IMR-90 (cell line): ENCODE data around the gene CYTH1. TPM values are rescaled to one million over a fixed set of nuclear protein-coding genes. Genes with fewer than 3 reads are reported as not detected.

Source experiments
- ATAC-seq: fragments of 200-7000 bp; cut with Tn5 transposase; 2 replicates; pipeline ENCODE4 v1.9.1; 2020; ENCODE audit warnings: low read depth, mild to moderate bottlenecking, moderate library complexity
- BruUV-seq: library from RNA; stranded (reverse); fragments of 400-500 nt; replicated peaks from 2 replicates; lab custom pipeline; 2021; lab: Mats Ljungman, UMichigan
- CTCF ChIA-PET: fragments of 300-600 bp; formaldehyde crosslinking; extraction: SDS; loops from one replicate; lab custom pipeline; 2021; ENCODE audit warnings: antibody characterized with exemption; lab: Yijun Ruan, JAX
- POLR2A ChIA-PET: fragments of 300-600 bp; sonication (Branson Sonifier 250); formaldehyde crosslinking; loops from one replicate; lab custom pipeline; 2022; ENCODE audit warnings: antibody characterized with exemption; ENCODE audit not compliant: unreplicated experiment; lab: Charles Lee
- DNase-seq: peaks from one replicate; pipeline ENCODE4 v3.0.0; 2013
- H2AFZ ChIP-seq: replicated peaks from 2 replicates; pipeline ENCODE3; 2013; ENCODE audit warnings: low read length, mild to moderate bottlenecking; ENCODE audit not compliant: poor library complexity
- H2AK5ac ChIP-seq: 2 replicates; pipeline ENCODE4 v1.6.1; 2013; ENCODE audit warnings: low read depth, low read length, inconsistent platforms
- H2AK9ac ChIP-seq: replicated peaks from 2 replicates; pipeline ENCODE3; 2013; ENCODE audit warnings: mild to moderate bottlenecking, low read depth, low read length, moderate library complexity; ENCODE audit not compliant: poor library complexity
- H2BK120ac ChIP-seq: 2 replicates; pipeline ENCODE4 v1.6.1; 2013; ENCODE audit warnings: low read depth, low read length, inconsistent platforms
- H2BK15ac ChIP-seq: 3 replicates; pipeline ENCODE4 v1.6.1; 2013; ENCODE audit warnings: low read depth, low read length, inconsistent platforms
- H2BK20ac ChIP-seq: 2 replicates; pipeline ENCODE4 v1.6.1; 2013; ENCODE audit warnings: low read depth, mild to moderate bottlenecking, inconsistent platforms, low read length, moderate library complexity
- H2BK5ac ChIP-seq: 2 replicates; pipeline ENCODE4 v1.6.1; 2013; ENCODE audit warnings: mild to moderate bottlenecking, low read depth, low read length, inconsistent platforms; ENCODE audit not compliant: poor library complexity, severe bottlenecking
- H3K14ac ChIP-seq: replicated peaks from 2 replicates; pipeline ENCODE4 v1.6.1; 2013; ENCODE audit warnings: low read depth, low read length, inconsistent platforms
- H3K18ac ChIP-seq: 2 replicates; pipeline ENCODE4 v1.6.1; 2013; ENCODE audit warnings: low read depth, low read length, control low read depth
- H3K23ac ChIP-seq: 2 replicates; pipeline ENCODE4 v1.6.1; 2013; ENCODE audit warnings: low read depth, low read length, inconsistent platforms
- H3K27ac ChIP-seq: 2 replicates; pipeline ENCODE4 v1.5.1; 2013; ENCODE audit warnings: mild to moderate bottlenecking, control low read depth, low read length; ENCODE audit not compliant: insufficient read depth
- H3K27me3 ChIP-seq: 2 replicates; pipeline ENCODE4 v1.6.1; 2013; ENCODE audit warnings: low read length; ENCODE audit not compliant: control insufficient read depth, insufficient read depth
- H3K36me3 ChIP-seq: 2 replicates; pipeline ENCODE4 v1.6.1; 2013; ENCODE audit warnings: low read length, mixed read lengths; ENCODE audit not compliant: control insufficient read depth, insufficient read depth
- H3K4ac ChIP-seq: 2 replicates; pipeline ENCODE4 v1.6.1; 2013; ENCODE audit warnings: low read depth, low read length, inconsistent platforms
- H3K4me1 ChIP-seq: 2 replicates; pipeline ENCODE4 v1.6.1; 2013; ENCODE audit warnings: low read length, mixed read lengths; ENCODE audit not compliant: control insufficient read depth, insufficient read depth
- H3K4me2 ChIP-seq: 2 replicates; pipeline ENCODE4 v1.6.1; 2013; ENCODE audit warnings: low read depth, mild to moderate bottlenecking, control low read depth, low read length, moderate library complexity
- H3K4me3 ChIP-seq: 2 replicates; pipeline ENCODE4 v1.5.1; 2013; ENCODE audit warnings: low read depth, mild to moderate bottlenecking, control low read depth, low read length, moderate library complexity; ENCODE audit not compliant: insufficient read depth
- H3K56ac ChIP-seq: 2 replicates; pipeline ENCODE4 v1.6.1; 2013; ENCODE audit warnings: low read length, inconsistent platforms; ENCODE audit not compliant: insufficient read depth; ENCODE audit errors: extremely low read depth
- H3K79me1 ChIP-seq, 2 experiments: 2 replicates each; pipeline ENCODE4 v1.6.1; 2013; ENCODE audit warnings: low read length in 2 of 2, inconsistent platforms in 1 of 2, low read depth in 1 of 2
- H3K9ac ChIP-seq: 2 replicates; pipeline ENCODE4 v1.6.1; 2013; ENCODE audit warnings: low read depth, low read length, control low read depth
- H3K9me1 ChIP-seq: 2 replicates; pipeline ENCODE4 v1.6.1; 2013; ENCODE audit warnings: low read length, inconsistent platforms; ENCODE audit not compliant: insufficient read depth
- H3K9me3 ChIP-seq: 2 replicates; pipeline ENCODE4 v1.6.1; 2013; ENCODE audit warnings: low read length; ENCODE audit not compliant: control insufficient read depth, insufficient read depth
- H4K20me1 ChIP-seq: 2 replicates; pipeline ENCODE4 v1.6.1; 2013; ENCODE audit warnings: low read length, inconsistent platforms; ENCODE audit not compliant: insufficient read depth
- H4K5ac ChIP-seq: 2 replicates; pipeline ENCODE4 v1.6.1; 2013; ENCODE audit warnings: mild to moderate bottlenecking, low read depth, low read length, control low read depth
- H4K8ac ChIP-seq, 2 experiments: 2 replicates each; pipeline ENCODE4 v1.6.1; 2013; ENCODE audit warnings: low read depth in 2 of 2, low read length in 2 of 2, control low read depth in 1 of 2, inconsistent platforms in 1 of 2
- H4K91ac ChIP-seq: 2 replicates; pipeline ENCODE4 v1.6.1; 2013; ENCODE audit warnings: low read depth, low read length, inconsistent platforms; ENCODE audit not compliant: insufficient read depth
- BHLHE40 ChIP-seq: fragments of 150-350 bp; IDR thresholded peaks from 2 replicates; pipeline ENCODE4 v1.6.1; 2016; ENCODE audit warnings: mild to moderate bottlenecking, low read depth, low read length
- CEBPB ChIP-seq: IDR thresholded peaks from 2 replicates; pipeline ENCODE4 v1.6.1; 2012; ENCODE audit warnings: low read depth, low read length, improper control_type of control experiment
- FOS ChIP-seq: fragments of 150-350 bp; IDR thresholded peaks from 2 replicates; pipeline ENCODE4 v1.6.1; 2016; ENCODE audit warnings: low read depth, low read length
- MAFK ChIP-seq: IDR thresholded peaks from 2 replicates; pipeline ENCODE4 v1.6.1; 2012; ENCODE audit warnings: low read depth, low read length, improper control_type of control experiment
- MXI1 ChIP-seq: IDR thresholded peaks from 2 replicates; pipeline ENCODE4 v1.6.1; 2012; ENCODE audit warnings: low read depth, mild to moderate bottlenecking, low read length, moderate library complexity, borderline replicate concordance
- NFE2L2 ChIP-seq: fragments of 150-350 bp; IDR thresholded peaks from 2 replicates; pipeline ENCODE4 v1.6.1; 2016; ENCODE audit warnings: low read depth, mild to moderate bottlenecking, low read length
- POLR2A ChIP-seq: IDR thresholded peaks from 2 replicates; pipeline ENCODE4 v1.6.1; 2012; ENCODE audit warnings: mild to moderate bottlenecking, low read depth, low read length
- RAD21 ChIP-seq: IDR thresholded peaks from 2 replicates; pipeline ENCODE4 v1.6.1; 2012; ENCODE audit warnings: low read length, improper control_type of control experiment
- RCOR1 ChIP-seq: IDR thresholded peaks from 2 replicates; pipeline ENCODE4 v1.6.1; 2012; ENCODE audit warnings: mild to moderate bottlenecking, low read length, improper control_type of control experiment; ENCODE audit not compliant: insufficient replicate concordance
- RFX5 ChIP-seq: IDR thresholded peaks from 2 replicates; pipeline ENCODE4 v1.8.0; 2012; ENCODE audit warnings: low read depth, mild to moderate bottlenecking, low read length, moderate library complexity
- SMC3 ChIP-seq: fragments of 150-350 bp; IDR thresholded peaks from 2 replicates; pipeline ENCODE4 v1.6.1; 2016; ENCODE audit warnings: low read depth, mild to moderate bottlenecking, antibody characterized with exemption, low read length, moderate library complexity
- USF2 ChIP-seq: fragments of 150-350 bp; IDR thresholded peaks from 2 replicates; pipeline ENCODE4 v1.6.1; 2017; ENCODE audit warnings: mild to moderate bottlenecking, antibody characterized with exemption, low read length, low read depth
- WGBS, 2 experiments: methylation state at CpG; one replicate each; pipeline versions ENCODE4 v1.1.5 to v1.1.7; 2013; ENCODE audit warnings: missing lambda C conversion rate in 2 of 2; ENCODE audit not compliant: insufficient read length in 1 of 2; ENCODE audit errors: extremely low coverage in 2 of 2; 5-methylcytosine and 5-hydroxymethylcytosine counted together
- dilution Hi-C: fragments of 300-500 bp; cut with HindIII; formaldehyde crosslinking; loops from one replicate; pipeline ENCODE4 v1.14.3; 2018; ENCODE audit warnings: low sequenced_read_pairs; ENCODE audit not compliant: unreplicated experiment
- in situ Hi-C: fragments of 300-500 bp; cut with MboI; formaldehyde crosslinking; loops from 3 replicates; pipeline ENCODE4 v1.14.3; 2019; ENCODE audit warnings: low sequenced_read_pairs, inconsistent platforms, mixed read lengths
- intact Hi-C: fragments of 100-400 bp; cut with micrococcal nuclease; formaldehyde crosslinking; loops from 2 replicates; pipeline ENCODE4 v1.10.0; 2022
- polyA plus RNA-seq, 3 experiments: library from polyadenylated mRNA; depleted of rRNA; stranded (reverse); fragments of >200 nt; gene quantifications; 2 replicates each; pipeline ENCODE4 v1.2.3, GENCODE V29; 2012; ENCODE audit warnings: low replicate concordance in 1 of 3
- total RNA-seq: library from RNA; depleted of rRNA; stranded (reverse); fragments of >200 nt; gene quantifications from 2 replicates; pipeline ENCODE4 v1.2.3, GENCODE V29; 2012
- TF ChIP-seq, protein P1 (sequence below): fragments of 150-350 bp; IDR thresholded peaks from 2 replicates; pipeline ENCODE4 v1.6.1; 2016; ENCODE audit warnings: low read depth, mild to moderate bottlenecking, low read length, moderate library complexity, borderline replicate concordance
- TF ChIP-seq, protein P2 (sequence below): conservative IDR thresholded peaks from 2 replicates; pipeline ENCODE4 v1.5.1; 2012; ENCODE audit warnings: mild to moderate bottlenecking, low read depth, low read length, improper control_type of control experiment

The CYTH1 gene
- total and polyA plus RNA-seq, 2 of the 4 experiments (the other 2 are of a cell fraction) = 7.9 to 12.4 TPM

DNA sequence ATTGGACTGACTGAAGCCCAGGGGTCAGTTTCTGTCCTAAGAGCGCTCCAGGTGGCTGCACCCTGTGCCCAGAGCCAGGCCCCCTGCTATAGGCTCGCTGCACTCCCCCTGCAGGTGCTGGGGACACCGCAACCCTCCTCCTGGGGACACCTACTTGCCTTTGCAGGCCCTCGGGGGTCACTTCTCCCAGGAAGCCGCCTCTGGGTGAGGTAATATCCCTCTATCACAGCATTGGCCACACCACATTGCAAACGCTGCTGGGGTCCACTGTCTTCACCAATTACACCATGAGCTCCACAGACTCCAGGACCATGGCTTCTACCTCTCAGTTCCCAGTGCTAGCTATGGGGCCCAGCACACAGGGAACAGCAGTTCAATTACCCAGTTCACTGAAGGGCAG, 43.6 kb upstream of the CYTH1 start:
- DNase-seq (no peak), ATAC-seq (no peak)
- POLR2A ChIA-PET = no interaction called here
- WGBS, 2 experiments = 100% methylated on average over 2 of the region's 6 CpGs; no CpG with 5 or more reads in 1 of the 2 experiments
- CTCF ChIA-PET = interaction anchor here (0.6 kb wide), 1 partner anchor 101 kb away, joined by 3 read pairs; no protein-coding TSS in a partner anchor
- no peak for TF ChIP-seq NFE2L2
- TF ChIP-seq, protein P1, sequence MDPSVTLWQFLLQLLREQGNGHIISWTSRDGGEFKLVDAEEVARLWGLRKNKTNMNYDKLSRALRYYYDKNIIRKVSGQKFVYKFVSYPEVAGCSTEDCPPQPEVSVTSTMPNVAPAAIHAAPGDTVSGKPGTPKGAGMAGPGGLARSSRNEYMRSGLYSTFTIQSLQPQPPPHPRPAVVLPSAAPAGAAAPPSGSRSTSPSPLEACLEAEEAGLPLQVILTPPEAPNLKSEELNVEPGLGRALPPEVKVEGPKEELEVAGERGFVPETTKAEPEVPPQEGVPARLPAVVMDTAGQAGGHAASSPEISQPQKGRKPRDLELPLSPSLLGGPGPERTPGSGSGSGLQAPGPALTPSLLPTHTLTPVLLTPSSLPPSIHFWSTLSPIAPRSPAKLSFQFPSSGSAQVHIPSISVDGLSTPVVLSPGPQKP = no peak
- TF ChIP-seq, protein P2, sequence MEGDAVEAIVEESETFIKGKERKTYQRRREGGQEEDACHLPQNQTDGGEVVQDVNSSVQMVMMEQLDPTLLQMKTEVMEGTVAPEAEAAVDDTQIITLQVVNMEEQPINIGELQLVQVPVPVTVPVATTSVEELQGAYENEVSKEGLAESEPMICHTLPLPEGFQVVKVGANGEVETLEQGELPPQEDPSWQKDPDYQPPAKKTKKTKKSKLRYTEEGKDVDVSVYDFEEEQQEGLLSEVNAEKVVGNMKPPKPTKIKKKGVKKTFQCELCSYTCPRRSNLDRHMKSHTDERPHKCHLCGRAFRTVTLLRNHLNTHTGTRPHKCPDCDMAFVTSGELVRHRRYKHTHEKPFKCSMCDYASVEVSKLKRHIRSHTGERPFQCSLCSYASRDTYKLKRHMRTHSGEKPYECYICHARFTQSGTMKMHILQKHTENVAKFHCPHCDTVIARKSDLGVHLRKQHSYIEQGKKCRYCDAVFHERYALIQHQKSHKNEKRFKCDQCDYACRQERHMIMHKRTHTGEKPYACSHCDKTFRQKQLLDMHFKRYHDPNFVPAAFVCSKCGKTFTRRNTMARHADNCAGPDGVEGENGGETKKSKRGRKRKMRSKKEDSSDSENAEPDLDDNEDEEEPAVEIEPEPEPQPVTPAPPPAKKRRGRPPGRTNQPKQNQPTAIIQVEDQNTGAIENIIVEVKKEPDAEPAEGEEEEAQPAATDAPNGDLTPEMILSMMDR = no peak
- TF ChIP-seq CEBPB = no peak
- TF ChIP-seq USF2 = no peak
- no peak for TF ChIP-seq MXI1
- TF ChIP-seq RAD21 = no peak
- TF ChIP-seq RCOR1 = no peak
- no peak for TF ChIP-seq SMC3
- no peak for TF ChIP-seq POLR2A
- no peak for TF ChIP-seq FOS
- no peak for TF ChIP-seq BHLHE40
- TF ChIP-seq MAFK = no peak
- no peak for TF ChIP-seq RFX5
- Histone ChIP-seq H4K20me1 (peaks cover 29% of the 10 kb centered on the region), H3K79me1 (peaks cover 34 to 81% of the 10 kb centered on the region in 2 experiments), H3K4me1 (peaks cover 16% of the 10 kb centered on the region), H2AFZ (no peak overlapping the region), H3K4me2 (no peak overlapping the region), H4K91ac (no peak overlapping the region; the same call in 1 of the 2 replicates), H2BK120ac (peak overlapping the region; percentile 14; the same call in 1 of the 2 replicates), H2BK15ac (no peak overlapping the region), H3K14ac (no peak overlapping the region), H2AK9ac (no peak overlapping the region), H2BK20ac (no peak overlapping the region), H3K9me3 (no peaks in the 10 kb centered on the region), H3K27ac (no peak overlapping the region), H3K36me3 (peaks cover 50% of the 10 kb centered on the region), H3K4ac (peak overlapping the region; percentile 40; the same call in 1 of the 2 replicates), H3K23ac (no peak overlapping the region), H3K9me1 (peaks cover 23% of the 10 kb centered on the region), H2AK5ac (no peak overlapping the region), H3K9ac (no peak overlapping the region), H3K27me3 (no peaks in the 10 kb centered on the region), H2BK5ac (peak overlapping the region; percentile 53), H3K4me3 (no peak overlapping the region), H3K56ac (no peak overlapping the region), H3K18ac (no peak overlapping the region), H4K8ac (no peak overlapping the region), H4K5ac (no peak overlapping the region)
- intact Hi-C loops = loop anchor here (10.0 kb wide), 1 partner anchor 331 kb away; no protein-coding TSS in a partner anchor
- in situ Hi-C loops = no loop called here
- dilution Hi-C loops = no loop called here
- no TSS peak for BruUV-seq
